ENCODE measurements around the gene TADA1. TPM values are rescaled to one million over a fixed set of nuclear protein-coding genes. Genes with fewer than 3 reads are reported as not detected.

TADA1 gene
- total RNA-seq, 1 experiment from 2014 or later = 14.7 TPM

- TF ChIP-seq CTCF (IDR thresholded peaks at IDR 0.05; ENCODE audit: unreplicated experiment) = no peak
- no peak for DNase-seq (ENCODE audit: unreplicated experiment)
- BruUV-seq (replicated peaks) = no TSS peak
- H3K36me3 Mint-ChIP-seq (ENCODE audit: insufficient read depth, unreplicated experiment) = peaks cover 96% of the 10 kb centered on the region
- H3K27ac Mint-ChIP-seq (ENCODE audit: low read depth, unreplicated experiment) = no peak overlapping the region
- CTCF ChIA-PET = interaction anchor here (0.5 to 4.2 kb wide), 3 partner anchors 38 to 583 kb away, joined by 3 to 12 read pairs (median 3); no protein-coding TSS in a partner anchor
- POLR2A ChIA-PET = interaction anchor here (1.0 to 1.7 kb wide), 3 partner anchors 8 to 16 kb away, joined by 5 to 11 read pairs (median 5); partner anchors contain the start of gene TADA1
- H3K27me3 Mint-ChIP-seq (ENCODE audit: insufficient read depth, unreplicated experiment) = no peaks in the 10 kb centered on the region
- H3K9me3 Mint-ChIP-seq (ENCODE audit: unreplicated experiment) = no peaks in the 10 kb centered on the region
- no peaks in the 10 kb centered on the region for H3K4me1 Mint-ChIP-seq (ENCODE audit: insufficient read depth, unreplicated experiment)
- intact Hi-C loops (cut with micrococcal nuclease) = no loop called here
- no peak overlapping the region for H3K4me3 Mint-ChIP-seq (ENCODE audit: unreplicated experiment)
Observed at GRCh38 chr1:166859597-166859996, 16.5 kb downstream of the TADA1 start.

- no peak overlapping the region for H3K27ac Mint-ChIP-seq (ENCODE audit: low read depth, unreplicated experiment)
- no TSS peak for BruUV-seq (replicated peaks)
- no peaks in the 10 kb centered on the region for H3K4me1 Mint-ChIP-seq (ENCODE audit: insufficient read depth, unreplicated experiment)
- H3K27me3 Mint-ChIP-seq (ENCODE audit: insufficient read depth, unreplicated experiment) = no peaks in the 10 kb centered on the region
- ChIA-PET POLR2A (interaction anchor here (0.6 to 1.7 kb wide), 6 partner anchors 9 to 20 kb away, joined by 3 to 11 read pairs (median 6); partner anchors contain the start of genes POGK and TADA1), CTCF (interaction anchor here (0.7 to 4.2 kb wide), 3 partner anchors 200 to 1030 kb away, joined by 3 to 12 read pairs (median 3); no protein-coding TSS in a partner anchor)
- peaks cover 96% of the 10 kb centered on the region for H3K36me3 Mint-ChIP-seq (ENCODE audit: insufficient read depth, unreplicated experiment)
- H3K4me3 Mint-ChIP-seq (ENCODE audit: unreplicated experiment) = no peak overlapping the region
- no peak for DNase-seq (ENCODE audit: unreplicated experiment)
- intact Hi-C loops (cut with micrococcal nuclease) = no loop called here
- H3K9me3 Mint-ChIP-seq (ENCODE audit: unreplicated experiment) = no peaks in the 10 kb centered on the region
- TF ChIP-seq CTCF (IDR thresholded peaks at IDR 0.05; ENCODE audit: unreplicated experiment) = no peak
Observed at GRCh38 chr1:166858726-166859419, 17.2 kb downstream of the TADA1 start.

GRCh38 chr1:166857995-166858394 is 18.1 kb downstream of the TADA1 start:
- Mint-ChIP-seq H3K4me1 (ENCODE audit: insufficient read depth, unreplicated experiment) (no peaks in the 10 kb centered on the region), H3K27me3 (ENCODE audit: insufficient read depth, unreplicated experiment) (no peaks in the 10 kb centered on the region), H3K9me3 (ENCODE audit: unreplicated experiment) (no peaks in the 10 kb centered on the region), H3K36me3 (ENCODE audit: insufficient read depth, unreplicated experiment) (peaks cover 96% of the 10 kb centered on the region), H3K27ac (ENCODE audit: low read depth, unreplicated experiment) (no peak overlapping the region), H3K4me3 (ENCODE audit: unreplicated experiment) (no peak overlapping the region)
- ChIA-PET POLR2A (interaction anchor here (0.7 to 1.7 kb wide), 8 partner anchors 8 to 966 kb away, joined by 3 to 11 read pairs (median 4); partner anchors contain the start of gene POGK), CTCF (interaction anchor here (4.2 kb wide), 1 partner anchor 201 kb away, joined by 12 read pairs; no protein-coding TSS in a partner anchor)
- no TSS peak for BruUV-seq (replicated peaks)
- no peak for DNase-seq (ENCODE audit: unreplicated experiment)
- intact Hi-C loops (cut with micrococcal nuclease) = no loop called here
- TF ChIP-seq CTCF (IDR thresholded peaks at IDR 0.05; ENCODE audit: unreplicated experiment) = no peak

GRCh38 chr1:166855558-166855957 is 20.5 kb downstream of the TADA1 start:
- no peaks in the 10 kb centered on the region for H3K9me3 Mint-ChIP-seq (ENCODE audit: unreplicated experiment)
- no peaks in the 10 kb centered on the region for H3K4me1 Mint-ChIP-seq (ENCODE audit: insufficient read depth, unreplicated experiment)
- TF ChIP-seq CTCF (IDR thresholded peaks at IDR 0.05; ENCODE audit: unreplicated experiment) = no peak
- POLR2A ChIA-PET = interaction anchor here (1.1 to 1.4 kb wide), 2 partner anchors 16 to 20 kb away, joined by 5 to 6 read pairs; partner anchors contain the start of gene TADA1
- CTCF ChIA-PET = interaction anchor here (0.6 to 3.2 kb wide), 5 partner anchors 9 to 1156 kb away, joined by 3 to 18 read pairs (median 3); no protein-coding TSS in a partner anchor
- H3K36me3 Mint-ChIP-seq (ENCODE audit: insufficient read depth, unreplicated experiment) = peaks cover 96% of the 10 kb centered on the region
- intact Hi-C loops (cut with micrococcal nuclease) = no loop called here
- H3K27me3 Mint-ChIP-seq (ENCODE audit: insufficient read depth, unreplicated experiment) = no peaks in the 10 kb centered on the region
- DNase-seq (ENCODE audit: unreplicated experiment) = no peak
- no peak overlapping the region for H3K4me3 Mint-ChIP-seq (ENCODE audit: unreplicated experiment)
- H3K27ac Mint-ChIP-seq (ENCODE audit: low read depth, unreplicated experiment) = peak overlapping the region; percentile 4
- no TSS peak for BruUV-seq (replicated peaks)

Measured in MCF 10A (cell line).